NCI-H1930 (cell line): Measurements from ENCODE around the gene ZP3.
"Not testable (repeated sequence)": the region's sequence is repeated elsewhere in the genome, so short reads cannot be mapped to it uniquely, and the experiment has no call there.

Experiments used
- DNase-seq, 2 experiments: peaks; one replicate each; lab custom pipeline; 2025; lab: John Stamatoyannopoulos, UW

Gene ZP3

DNA sequence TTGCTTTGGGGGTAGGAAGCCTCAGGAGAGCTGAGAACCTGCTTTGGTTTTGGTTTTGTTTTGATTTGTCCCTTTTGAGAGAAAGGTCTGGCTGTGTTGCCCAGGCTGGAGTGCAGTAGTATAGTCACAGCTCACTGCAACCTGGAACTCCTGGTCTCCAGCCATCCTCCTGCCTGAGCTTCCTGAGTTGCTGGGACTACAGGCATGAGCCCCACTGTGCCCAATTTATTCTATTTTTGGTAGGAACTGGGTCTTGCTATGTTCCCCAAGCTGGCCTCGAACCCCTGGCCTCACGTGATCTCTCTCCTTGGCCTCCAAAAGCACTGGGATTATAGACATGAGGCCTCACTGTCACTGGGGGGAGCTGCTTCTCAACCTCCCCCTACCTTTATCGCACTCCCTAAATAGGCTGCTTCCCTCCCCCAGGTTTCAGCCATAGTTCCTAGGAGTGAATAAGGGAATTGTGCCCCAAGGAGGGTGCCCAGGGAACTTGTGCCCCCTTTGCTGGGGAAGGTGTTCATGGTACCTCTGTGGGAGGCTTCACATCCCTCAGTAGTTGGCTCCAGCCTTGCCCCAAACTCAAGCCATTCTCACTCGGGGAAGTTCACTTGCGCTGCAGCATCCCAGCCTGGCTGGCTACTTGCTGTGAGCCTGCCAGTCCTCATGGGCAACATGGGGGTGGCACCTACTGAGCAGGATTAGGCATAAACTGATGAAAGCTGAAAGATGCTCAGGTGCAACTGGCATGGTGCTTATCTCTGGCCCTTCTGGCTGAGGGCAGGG lies 18.1 kb downstream of the ZP3 start:
- not testable (repeated sequence) for DNase-seq

DNA sequence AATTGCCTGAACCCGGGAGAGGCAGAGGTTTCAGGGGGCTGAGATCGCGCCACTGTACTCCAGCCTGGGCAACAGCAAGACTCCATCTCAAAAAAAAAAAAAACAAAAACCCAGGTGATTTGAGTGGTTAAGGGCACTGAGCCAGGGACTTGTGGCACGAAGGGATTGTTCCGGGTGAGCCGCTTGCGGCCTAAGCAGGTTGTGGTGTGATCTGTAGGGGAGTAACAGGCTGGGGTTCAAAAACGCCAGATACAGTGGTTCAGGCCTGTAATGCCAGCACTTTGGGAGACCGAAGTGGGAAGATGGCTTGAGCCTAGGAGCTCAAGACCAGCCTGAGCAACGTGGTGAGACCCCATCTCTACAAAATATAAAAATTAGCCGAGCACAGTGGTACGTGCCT lies 19.1 kb downstream of the ZP3 start:
- DNase-seq = not testable (repeated sequence)

DNA sequence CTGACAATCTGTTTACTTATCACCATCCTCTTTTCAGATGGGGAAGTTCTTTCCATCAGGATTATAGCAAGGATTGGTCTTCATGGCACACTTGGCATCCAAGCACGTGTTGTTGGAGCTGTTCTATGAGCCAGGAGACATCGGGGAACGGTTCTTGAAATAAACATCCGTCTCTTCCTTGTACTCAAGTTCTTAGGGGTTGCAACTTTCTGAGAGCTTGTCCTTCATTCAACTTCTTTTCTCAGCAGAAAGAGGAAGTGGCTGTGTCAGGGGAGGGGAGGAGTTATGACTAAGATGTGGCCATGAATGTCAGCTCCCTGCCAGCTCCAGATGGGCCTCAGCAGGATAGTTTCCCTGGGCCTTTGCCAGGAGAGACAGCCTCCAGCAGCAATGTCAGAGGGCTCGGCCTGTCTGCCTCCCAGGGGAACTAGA lies 20.8 kb downstream of the ZP3 start:
- not testable (repeated sequence) for DNase-seq

DNA sequence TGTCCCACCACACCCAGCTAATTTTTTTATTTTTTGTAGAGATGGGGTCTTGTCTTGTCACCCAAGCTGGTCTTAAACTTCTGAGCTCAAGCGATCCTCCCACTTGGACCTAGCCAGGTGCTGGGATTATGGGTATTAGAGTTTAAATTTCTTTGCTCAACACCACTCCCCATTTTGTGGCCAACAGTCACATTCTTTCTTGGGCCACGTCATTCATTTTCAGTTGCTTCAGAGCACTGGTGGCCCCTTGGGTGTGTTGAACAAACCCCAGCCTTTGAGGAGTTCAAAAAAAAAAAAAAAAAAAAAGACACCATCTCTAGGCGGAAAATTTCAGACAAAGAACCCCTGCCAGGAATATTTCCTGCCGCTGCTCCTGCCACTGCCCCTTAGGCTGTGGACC lies 32.3 kb downstream of the ZP3 start:
- not testable (repeated sequence) for DNase-seq

DNA sequence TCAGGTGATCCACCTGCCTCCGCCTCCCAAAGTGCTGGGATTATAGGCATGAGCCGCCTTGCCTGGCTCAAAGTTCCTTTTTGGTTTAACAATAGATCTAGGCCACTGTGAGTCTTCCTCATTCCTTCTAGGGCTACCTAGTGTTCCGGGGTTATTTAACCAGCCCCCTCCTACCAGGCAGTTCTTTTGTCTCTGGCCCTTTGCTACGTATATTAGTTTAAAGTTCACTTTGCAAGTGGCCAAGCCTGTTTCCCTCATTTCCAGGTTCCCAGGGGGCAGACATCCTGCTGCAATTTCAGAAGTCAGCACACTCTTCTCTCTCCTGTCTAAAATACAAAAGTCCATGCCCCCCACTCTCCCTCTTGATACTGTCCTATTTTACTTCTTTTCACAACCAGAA lies 33.8 kb downstream of the ZP3 start:
- not testable (repeated sequence) for DNase-seq

DNA sequence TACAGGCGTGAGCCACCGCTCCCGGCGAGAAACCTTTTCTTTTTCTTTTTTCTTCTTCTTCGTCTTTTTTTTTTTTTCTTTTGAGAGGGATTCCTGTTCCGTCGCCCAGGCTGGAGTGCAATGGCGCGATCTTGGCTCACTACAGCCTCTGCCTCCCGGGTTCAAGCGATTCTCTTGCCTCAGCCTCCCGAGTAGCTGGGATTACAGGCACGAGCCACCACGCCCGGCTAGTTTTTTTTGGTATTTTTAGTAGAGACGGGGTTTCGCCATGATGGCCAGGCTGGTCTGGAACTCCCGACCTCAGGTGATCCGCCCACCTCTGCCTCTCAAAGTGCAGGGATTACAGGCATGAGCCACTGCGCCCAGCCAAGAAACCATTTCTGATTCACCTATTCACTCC lies 36.0 kb downstream of the ZP3 start:
- DNase-seq = not testable (repeated sequence)

DNA sequence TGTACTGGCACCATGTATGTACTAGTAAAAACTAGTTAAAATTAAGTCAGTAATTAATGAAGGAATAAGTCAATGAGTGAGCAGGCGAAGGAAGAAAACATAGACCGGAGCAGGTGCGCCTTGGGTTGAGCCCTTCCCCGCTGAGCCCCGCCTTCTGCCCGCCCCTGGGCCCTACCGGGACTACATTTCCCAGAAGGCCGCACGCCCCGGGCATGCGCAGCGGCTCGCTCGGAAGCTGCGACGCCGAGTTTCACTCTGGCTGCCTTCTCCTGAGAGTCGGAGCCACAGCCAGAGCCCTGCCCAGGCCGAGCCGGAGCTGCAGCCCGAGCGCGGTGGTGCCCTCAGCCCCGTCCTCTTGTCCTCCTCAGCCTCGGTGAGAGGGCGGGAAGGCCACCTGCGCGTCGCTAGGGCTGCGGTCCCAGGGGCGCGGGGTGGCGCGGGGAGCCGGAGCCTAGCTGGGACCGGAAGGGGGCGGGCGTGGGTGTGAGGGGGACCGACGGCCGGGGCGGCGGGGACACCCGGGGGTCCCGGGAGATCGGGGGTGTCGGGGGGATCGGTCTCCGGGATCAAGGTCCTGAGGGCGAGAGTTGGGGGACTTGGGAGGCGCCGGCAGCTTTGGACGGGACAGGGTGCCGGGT lies 36.8 kb downstream of the ZP3 start, which contains the start of gene DTX2:
Gene DTX2, plus strand, starts transcription at position 246 of the 638 bp plus-strand sequence. CDS start 18,801 bp downstream, outside the sequence.
- DNase-seq = not testable (repeated sequence)

DNA sequence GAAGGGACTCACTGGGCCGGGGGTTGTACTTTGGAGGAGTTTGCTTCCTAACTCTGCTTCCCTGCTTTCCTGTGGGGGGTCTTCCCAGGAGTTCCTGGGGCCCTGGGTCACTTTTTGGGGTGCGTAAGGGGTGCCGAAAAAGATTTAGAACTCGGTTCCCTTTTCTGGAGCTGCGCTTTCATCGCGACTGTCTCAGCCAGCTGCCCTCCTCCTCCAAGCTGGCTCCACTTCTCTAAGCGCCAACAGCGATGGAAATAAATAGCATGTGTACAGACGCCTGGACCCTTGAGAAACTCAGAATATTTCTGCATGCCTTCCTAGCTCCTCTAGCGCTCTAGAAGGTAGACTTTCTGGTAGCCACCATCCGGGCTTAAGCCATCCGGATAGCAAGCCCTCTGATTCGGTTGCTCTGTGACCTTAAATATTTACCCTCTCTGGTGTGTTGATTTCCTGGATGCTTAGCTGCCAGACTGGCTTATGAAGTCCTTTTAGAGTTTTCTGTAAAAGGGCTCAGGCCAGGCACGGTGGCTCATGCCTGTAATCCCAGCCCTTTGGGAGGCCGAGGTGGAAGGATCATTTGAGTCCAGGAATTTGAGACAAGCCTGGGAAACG lies 37.6 kb downstream of the ZP3 start:
- not testable (repeated sequence) for DNase-seq

DNA sequence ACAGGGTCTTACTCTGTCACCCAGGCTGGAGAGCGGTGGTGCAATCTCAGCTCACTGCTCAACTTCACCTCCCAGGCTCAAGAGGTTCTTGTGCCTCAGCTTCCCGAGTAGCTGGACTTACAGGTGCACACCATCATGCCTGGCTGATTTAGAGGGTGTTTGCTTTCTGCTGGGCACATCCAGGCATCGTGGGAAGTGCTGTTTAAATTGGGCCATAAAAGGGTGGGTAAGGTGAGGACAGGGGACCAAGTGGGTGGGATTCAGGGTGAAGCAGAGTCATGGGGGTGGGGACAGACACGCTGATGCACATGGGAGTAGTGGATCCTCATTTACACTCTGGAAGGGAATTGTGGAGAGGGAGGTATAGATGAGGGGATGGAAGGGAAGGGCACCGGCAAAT lies 40.2 kb downstream of the ZP3 start:
- DNase-seq = not testable (repeated sequence)

DNA sequence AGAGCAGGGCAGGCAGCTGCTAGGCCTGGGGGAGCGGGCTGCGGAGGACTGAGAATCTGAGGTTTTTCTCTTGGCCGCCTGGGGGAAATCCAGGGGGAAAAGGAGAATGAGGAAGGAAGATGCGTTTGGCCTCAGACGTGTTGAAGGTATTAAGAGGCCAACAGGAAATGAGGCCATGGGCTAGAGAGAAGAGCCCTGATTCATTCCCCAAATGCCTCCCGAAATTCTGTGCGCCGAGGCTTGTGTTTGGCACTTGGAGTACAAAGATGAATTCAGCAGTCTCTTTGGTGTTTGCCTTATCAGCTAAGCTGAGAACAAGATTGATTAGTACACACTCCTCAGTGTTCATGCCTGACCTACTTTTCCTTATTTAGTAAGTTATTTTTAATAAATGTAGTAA lies 41.2 kb downstream of the ZP3 start:
- not testable (repeated sequence) for DNase-seq

DNA sequence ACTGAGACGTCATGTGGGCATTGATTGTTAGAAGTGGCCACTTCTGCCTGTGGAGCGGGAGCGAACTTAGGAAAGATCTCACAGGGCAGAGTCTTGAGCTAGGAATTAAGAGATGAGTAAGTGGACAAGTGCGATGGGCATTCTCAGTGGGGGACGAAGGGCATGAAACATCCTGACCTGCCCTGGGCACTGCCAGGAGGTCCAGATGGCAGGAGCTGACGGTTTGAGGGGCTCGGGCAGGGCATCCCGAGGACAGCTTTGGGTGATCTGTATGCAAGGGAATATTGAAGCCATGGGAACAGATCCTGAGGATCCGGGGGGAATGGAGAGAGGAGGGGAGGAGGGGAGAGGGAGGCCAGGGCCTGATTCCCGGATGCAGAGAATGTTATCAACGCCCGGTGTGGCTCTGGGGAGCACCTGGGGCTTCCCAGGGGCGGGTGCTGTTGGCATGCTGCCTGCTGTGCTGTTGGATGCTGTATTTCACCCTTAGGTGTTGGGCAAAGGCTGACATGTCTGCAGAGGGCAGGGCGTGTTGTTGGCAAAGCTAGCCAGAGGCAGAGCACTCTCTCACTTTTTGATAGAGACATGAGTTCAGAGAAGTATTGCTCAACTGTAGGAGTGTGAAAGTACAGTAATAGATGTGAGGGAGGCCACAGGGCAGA lies 43.1 kb downstream of the ZP3 start:
- DNase-seq = not testable (repeated sequence)

DNA sequence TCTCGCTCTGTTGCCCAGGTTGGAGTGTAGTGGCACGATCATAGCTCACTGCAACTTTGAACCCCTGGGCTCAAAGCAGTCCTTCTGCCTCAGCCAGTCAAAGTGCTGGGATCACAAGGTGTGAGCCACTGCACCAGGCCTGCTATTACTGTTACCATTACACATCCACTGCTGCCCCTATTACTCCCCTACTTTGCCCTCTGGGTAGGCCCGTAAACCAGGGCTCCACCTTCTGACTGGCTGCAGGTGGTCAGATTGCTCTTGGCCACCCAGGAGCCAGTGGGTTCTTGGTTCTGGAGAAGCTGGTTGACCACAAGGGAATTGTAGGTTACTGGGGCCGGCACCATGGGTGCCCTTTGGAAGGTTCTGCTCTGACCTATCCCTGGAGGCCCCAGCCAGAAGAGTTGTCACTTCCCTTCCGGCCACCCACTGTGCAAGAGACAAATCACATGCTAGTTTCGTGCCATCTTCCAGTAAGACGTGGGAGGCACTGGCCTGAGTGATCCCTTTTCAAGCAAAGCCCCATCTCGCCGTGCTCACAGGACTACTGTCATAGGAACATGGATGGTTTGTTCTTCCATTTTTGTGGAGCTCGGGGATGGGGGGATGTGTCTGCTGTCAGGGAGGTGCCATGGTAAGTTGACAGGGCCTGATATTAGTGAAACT lies 46.9 kb downstream of the ZP3 start:
- not testable (repeated sequence) for DNase-seq

DNA sequence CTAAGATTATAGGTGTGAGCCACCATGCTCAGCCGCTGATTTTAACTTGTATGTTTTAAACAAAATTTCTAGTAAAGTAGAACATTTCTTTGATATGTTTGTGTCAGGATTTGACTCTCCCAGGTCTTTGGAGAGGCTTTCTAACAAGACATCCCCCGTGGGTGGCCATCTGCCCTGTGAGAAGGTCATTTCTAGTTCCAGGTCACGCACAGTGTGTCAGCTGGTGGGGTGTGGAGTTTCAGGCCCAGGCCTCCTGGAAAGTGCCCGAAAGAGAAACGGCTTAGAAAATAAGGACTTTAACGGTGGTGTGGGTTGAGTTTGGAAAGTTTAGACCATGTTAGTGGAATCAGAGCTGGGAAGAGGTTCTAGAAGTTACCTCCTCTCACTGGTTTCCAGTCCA lies 48.3 kb downstream of the ZP3 start:
- not testable (repeated sequence) for DNase-seq

DNA sequence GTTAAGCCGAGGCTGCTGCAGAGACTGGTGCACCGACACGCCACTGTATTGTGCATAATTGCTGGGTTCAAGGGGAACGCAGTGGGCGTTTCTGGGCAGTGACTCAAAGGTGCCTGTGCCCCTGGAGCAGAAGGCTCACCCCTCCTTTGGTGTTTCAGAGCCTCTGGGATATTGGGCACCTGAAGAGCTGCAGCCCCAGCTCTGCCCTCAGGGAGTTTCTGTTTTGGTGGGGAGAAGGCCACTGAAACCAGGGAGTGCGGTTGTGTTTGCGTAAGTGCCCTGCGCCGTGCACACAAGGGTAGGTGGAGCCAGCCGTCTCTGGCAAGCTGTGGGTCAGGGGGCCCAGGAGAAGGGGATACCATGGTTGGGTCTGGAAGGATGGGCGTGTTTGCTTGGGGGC lies 51.5 kb downstream of the ZP3 start:
- not testable (repeated sequence) for DNase-seq

DNA sequence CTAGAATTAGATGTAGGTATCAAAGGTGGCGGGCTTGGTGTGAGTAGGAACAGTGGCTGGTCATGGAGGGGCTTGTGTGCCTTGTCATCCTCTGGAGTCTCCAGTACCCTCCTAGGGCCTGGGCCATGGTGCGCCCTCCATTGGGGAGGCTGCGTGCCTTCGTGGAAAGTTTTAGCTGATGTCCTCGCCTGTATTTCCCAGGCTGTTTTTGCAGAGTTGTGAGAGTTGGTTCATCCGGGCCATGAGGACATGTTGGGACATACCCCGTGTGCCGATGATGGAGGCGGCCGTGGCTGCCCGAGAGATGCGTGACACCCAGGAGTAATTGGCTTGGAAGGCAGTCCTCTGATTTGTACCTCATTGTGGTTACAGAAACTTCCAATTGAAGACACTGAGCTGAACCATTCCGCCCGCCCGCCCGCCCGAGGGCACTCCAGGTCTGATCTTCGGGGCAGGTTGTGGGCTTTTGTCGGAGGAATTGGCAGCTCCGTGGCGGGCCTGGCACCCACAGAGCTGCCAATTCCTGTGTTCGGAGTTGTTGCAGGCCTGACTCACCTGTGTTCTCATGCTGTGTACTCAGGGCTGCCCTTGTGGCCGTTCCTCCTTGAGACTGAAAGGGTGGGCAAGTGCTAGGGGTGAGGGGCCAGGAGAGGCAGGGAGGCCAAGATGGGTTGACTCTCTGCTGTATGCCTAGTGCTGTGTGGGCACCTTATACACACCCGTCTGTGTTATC lies 52.2 kb downstream of the ZP3 start:
- DNase-seq = not testable (repeated sequence)

DNA sequence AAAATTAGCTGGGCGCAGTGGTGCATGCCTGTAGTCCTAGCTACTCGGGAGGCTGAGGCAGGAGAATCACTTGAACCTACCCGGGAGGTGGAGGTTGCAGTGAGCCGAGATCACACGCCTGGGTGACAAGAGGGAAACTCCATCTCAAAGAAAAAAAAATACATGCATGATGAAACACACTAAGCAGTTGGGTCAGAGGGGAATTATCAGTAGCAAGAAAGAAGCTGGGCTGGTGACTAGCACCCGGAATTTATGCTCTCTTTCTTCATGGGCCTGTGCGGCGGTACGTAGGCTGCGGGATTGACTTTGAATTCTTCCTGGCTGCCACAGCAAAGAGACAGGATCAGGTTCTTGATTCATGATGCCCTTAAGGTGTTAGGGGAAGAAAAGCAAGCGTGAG lies 54.9 kb downstream of the ZP3 start:
- DNase-seq = not testable (repeated sequence)

DNA sequence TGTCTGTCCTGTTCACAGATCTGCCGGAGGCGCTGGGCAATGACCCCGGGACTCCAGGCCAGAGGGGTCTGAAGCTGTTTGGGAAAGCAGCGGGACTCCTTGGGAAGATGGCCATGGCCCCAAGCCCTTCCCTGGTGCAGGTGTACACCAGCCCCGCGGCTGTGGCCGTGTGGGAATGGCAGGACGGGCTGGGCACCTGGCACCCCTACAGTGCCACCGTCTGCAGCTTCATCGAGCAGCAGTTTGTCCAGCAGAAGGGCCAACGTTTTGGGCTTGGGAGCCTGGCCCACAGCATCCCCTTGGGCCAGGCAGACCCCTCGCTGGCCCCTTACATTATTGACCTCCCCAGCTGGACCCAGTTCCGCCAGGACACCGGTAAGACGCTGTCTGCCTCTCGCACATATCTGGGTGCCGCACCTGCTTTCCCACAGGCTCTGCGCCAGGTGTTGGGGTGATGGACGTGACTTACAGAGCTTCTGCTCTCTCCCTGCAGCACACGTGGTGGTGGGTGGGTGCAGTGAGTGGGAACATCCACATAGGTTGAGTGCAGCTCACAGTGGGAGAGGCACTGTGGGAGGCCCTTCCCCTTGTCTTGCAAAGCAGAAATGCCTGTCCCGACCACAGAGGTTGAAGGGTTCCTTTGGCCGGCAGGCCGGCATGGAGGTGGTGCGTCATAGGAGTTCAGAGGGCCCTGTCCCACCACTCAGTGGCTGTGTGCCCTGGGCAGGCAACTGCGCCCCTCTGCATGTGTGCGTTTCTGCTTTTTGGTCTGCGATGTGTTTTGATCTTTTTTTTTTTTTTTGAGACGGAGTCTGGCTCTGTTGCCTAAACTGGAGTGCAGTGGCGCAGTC lies 55.9 kb downstream of the ZP3 start:
- not testable (repeated sequence) for DNase-seq

DNA sequence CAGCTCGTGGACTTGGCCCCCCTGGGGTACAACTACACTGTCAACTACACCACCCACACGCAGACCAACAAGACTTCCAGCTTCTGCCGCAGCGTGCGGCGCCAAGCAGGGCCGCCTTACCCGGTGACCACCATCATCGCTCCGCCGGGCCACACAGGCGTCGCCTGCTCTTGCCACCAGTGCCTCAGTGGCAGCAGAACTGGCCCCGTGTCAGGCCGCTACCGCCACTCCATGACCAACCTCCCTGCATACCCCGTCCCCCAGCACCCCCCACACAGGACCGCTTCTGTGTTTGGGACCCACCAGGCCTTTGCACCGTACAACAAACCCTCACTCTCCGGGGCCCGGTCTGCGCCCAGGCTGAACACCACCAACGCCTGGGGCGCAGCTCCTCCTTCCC lies 57.9 kb downstream of the ZP3 start:
- not testable (repeated sequence) for DNase-seq

DNA sequence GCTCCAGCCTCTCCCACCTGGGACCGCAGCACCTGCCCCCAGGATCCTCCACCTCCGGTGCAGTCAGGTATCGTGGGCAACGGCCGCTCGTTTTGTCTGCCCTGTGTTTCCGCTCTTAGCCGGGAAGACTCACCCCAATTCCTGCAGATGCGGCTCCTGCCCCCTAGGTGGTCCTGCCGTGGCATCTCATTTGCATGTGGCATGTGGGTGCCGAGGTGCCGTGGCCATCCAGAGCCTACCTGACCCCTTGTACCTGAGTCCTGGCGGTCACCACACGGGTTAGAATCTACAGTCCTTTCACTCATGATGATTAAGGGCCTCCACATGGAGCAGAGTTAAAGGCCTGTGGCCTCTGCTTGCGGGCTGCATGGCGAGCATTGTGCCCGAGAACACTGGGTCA lies 58.3 kb downstream of the ZP3 start:
- DNase-seq = not testable (repeated sequence)

DNA sequence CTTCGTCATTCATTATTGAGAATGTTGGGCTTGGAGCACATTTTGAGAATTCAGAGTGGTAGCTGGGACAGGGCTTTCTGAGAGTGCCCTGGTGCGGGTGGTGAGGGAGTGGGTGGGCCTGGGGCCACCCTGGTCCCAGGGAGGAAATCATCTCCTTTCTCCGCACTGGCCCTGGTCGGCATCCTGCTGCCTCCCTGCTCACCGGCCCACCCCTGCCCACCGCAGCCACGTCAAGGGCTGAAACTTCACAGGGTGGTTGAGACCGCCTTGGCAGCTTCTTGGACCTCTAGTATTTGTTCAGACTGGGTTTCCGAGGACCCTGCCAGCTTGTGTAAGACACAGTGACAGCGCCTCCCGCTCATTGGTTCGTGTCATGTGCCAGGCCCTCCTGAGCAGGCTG lies 59.7 kb downstream of the ZP3 start:
- not testable (repeated sequence) for DNase-seq
